ENCODE measurements around the gene GIT1. TPM values are rescaled to one million over a fixed set of nuclear protein-coding genes. Genes with fewer than 3 reads are reported as not detected.

GIT1 gene
- total and polyA plus RNA-seq, 9 of the 15 experiments (the other 6 are each of a cell fraction or from before 2014, with no cell fraction given): 0.35 to 35.3 (median 17.1) TPM

GRCh38 chr17:29557085-29557738 is 32.2 kb downstream of the GIT1 start (continued):
- no peak for TF ChIP-seq ATF6 (CRISPR knock-in tag; IDR thresholded peaks at IDR 0.05)
- no peak for TF ChIP-seq KLF1 (tag; IDR thresholded peaks at IDR 0.05)
- peak; percentile 25; the same call in 1 of the 2 replicates for TF ChIP-seq GATA2 (CRISPR knock-in tag; IDR thresholded peaks at IDR 0.05)
- TF ChIP-seq FOXM1 (IDR thresholded peaks at IDR 0.05; ENCODE audit: low read depth): peak; percentile 59; the same call in 1 of the 2 replicates
- no peak for TF ChIP-seq FOXM1 (CRISPR knock-in tag; IDR thresholded peaks at IDR 0.05; ENCODE audit: low read depth)
- no peak for TF ChIP-seq CHCHD3 (CRISPR knock-in tag; IDR thresholded peaks at IDR 0.05)
- TF ChIP-seq ZEB2 (IDR thresholded peaks at IDR 0.05): peak; percentile 93
- no peak for TF ChIP-seq ZNF143 (CRISPR knock-in tag; IDR thresholded peaks at IDR 0.05)
- TF ChIP-seq NCOA1 (IDR thresholded peaks at IDR 0.05; ENCODE audit: low read depth): 0 out of 2 replicates have a peak, but pooled peaks have one; percentile 46
- TF ChIP-seq, protein P1, sequence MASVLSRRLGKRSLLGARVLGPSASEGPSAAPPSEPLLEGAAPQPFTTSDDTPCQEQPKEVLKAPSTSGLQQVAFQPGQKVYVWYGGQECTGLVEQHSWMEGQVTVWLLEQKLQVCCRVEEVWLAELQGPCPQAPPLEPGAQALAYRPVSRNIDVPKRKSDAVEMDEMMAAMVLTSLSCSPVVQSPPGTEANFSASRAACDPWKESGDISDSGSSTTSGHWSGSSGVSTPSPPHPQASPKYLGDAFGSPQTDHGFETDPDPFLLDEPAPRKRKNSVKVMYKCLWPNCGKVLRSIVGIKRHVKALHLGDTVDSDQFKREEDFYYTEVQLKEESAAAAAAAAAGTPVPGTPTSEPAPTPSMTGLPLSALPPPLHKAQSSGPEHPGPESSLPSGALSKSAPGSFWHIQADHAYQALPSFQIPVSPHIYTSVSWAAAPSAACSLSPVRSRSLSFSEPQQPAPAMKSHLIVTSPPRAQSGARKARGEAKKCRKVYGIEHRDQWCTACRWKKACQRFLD (CRISPR knock-in tag; IDR thresholded peaks at IDR 0.05): no peak
- TF ChIP-seq CTBP1 (IDR thresholded peaks at IDR 0.05; ENCODE audit: borderline replicate concordance): peak; percentile 94
- no peak for TF ChIP-seq HCFC1 (IDR thresholded peaks at IDR 0.05; ENCODE audit: low read depth, low read length)
- no peak for TF ChIP-seq ZNF431 (CRISPR knock-in tag; IDR thresholded peaks at IDR 0.05)
- peak; percentile 82 for TF ChIP-seq NCOR1 (IDR thresholded peaks at IDR 0.05)
- TF ChIP-seq, protein P2, sequence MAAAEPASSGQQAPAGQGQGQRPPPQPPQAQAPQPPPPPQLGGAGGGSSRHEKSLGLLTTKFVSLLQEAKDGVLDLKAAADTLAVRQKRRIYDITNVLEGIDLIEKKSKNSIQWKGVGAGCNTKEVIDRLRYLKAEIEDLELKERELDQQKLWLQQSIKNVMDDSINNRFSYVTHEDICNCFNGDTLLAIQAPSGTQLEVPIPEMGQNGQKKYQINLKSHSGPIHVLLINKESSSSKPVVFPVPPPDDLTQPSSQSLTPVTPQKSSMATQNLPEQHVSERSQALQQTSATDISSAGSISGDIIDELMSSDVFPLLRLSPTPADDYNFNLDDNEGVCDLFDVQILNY (CRISPR knock-in tag; IDR thresholded peaks at IDR 0.05): no peak
- TF ChIP-seq SMARCA4 (IDR thresholded peaks at IDR 0.05): peak; percentile 95
- no peak for TF ChIP-seq CBX5 (IDR thresholded peaks at IDR 0.05; ENCODE audit: borderline replicate concordance, low read depth)
- TF ChIP-seq FOXK2 (conservative IDR thresholded peaks at IDR 0.05 in 1 of 2, IDR thresholded peaks at IDR 0.05 in 1 of 2; ENCODE audit: low read depth in 2 of 2): 0 out of 4 replicates have a peak, but pooled peaks of 1 of the 2 experiments have one; percentile 20
- TF ChIP-seq YBX1 (IDR thresholded peaks at IDR 0.05): no peak
- no peak for TF ChIP-seq ZNF57 (CRISPR knock-in tag; IDR thresholded peaks at IDR 0.05)
- peak; percentile 40 for TF ChIP-seq DACH1 (IDR thresholded peaks at IDR 0.05; ENCODE audit: partially characterized antibody)
- peak; percentile 81 for TF ChIP-seq EP300 (IDR thresholded peaks at IDR 0.05; ENCODE audit: low read length)
- peak; percentile 69 for TF ChIP-seq ATF7 (IDR thresholded peaks at IDR 0.05)
- no peak for TF ChIP-seq GATAD2A (IDR thresholded peaks at IDR 0.05)
- TF ChIP-seq HMGXB4 (CRISPR knock-in tag; IDR thresholded peaks at IDR 0.05): no peak
- no peak for TF ChIP-seq CREB1 (IDR thresholded peaks at IDR 0.05)
- TF ChIP-seq CREB1 (CRISPR knock-in tag; IDR thresholded peaks at IDR 0.05): no peak
- TF ChIP-seq LARP7 (IDR thresholded peaks at IDR 0.05): no peak

Measured in K562 (cell line).